Measurements from ENCODE around the gene HSPA2. TPM values are rescaled to one million over a fixed set of nuclear protein-coding genes. Genes with fewer than 3 reads are reported as not detected.
A peak's percentile ranks its signal among the peaks of the same experiment; 100 is the strongest.

HSPA2 gene
- total and polyA plus RNA-seq, 2 of the 13 experiments (the other 11 are each of a cell fraction or from before 2014, with no cell fraction given), result 0.15 to 0.27 TPM

GRCh38 chr14:64504310-64504896 is 36.1 kb upstream of the HSPA2 start, which contains the start of gene ZBTB1 (continued):
- TF ChIP-seq, protein P1, sequence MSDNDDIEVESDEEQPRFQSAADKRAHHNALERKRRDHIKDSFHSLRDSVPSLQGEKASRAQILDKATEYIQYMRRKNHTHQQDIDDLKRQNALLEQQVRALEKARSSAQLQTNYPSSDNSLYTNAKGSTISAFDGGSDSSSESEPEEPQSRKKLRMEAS (IDR thresholded peaks at IDR 0.05), result peak; percentile 9; the same call in 1 of the 2 replicates
- TF ChIP-seq ZNF646 (CRISPR knock-in tag; IDR thresholded peaks at IDR 0.05) (0 out of 2 replicates have a peak, but pooled peaks have one; percentile 26), GATAD2A (CRISPR knock-in tag; IDR thresholded peaks at IDR 0.05) (no peak), ZNF891 (CRISPR knock-in tag; IDR thresholded peaks at IDR 0.05) (peak; percentile 83), MTERF4 (CRISPR knock-in tag; IDR thresholded peaks at IDR 0.05) (0 out of 2 replicates have a peak, but pooled peaks have one; percentile 11), CAMTA2 (CRISPR knock-in tag; IDR thresholded peaks at IDR 0.05; ENCODE audit: borderline replicate concordance) (no peak), HOXA3 (CRISPR knock-in tag; IDR thresholded peaks at IDR 0.05) (0 out of 2 replicates have a peak, but pooled peaks have one; percentile 9), ZNF691 (CRISPR knock-in tag; IDR thresholded peaks at IDR 0.05; ENCODE audit: borderline replicate concordance, low read depth) (peak; percentile 52; the same call in 1 of the 2 replicates), ZC3H4 (CRISPR knock-in tag; IDR thresholded peaks at IDR 0.05; ENCODE audit: borderline replicate concordance) (peak; percentile 75), ZNF24 (IDR thresholded peaks at IDR 0.05) (no peak), BCL6 (CRISPR knock-in tag; IDR thresholded peaks at IDR 0.05) (no peak), GTF2F1 (IDR thresholded peaks at IDR 0.05; ENCODE audit: low read length) (no peak)
- TF ChIP-seq, protein P2, sequence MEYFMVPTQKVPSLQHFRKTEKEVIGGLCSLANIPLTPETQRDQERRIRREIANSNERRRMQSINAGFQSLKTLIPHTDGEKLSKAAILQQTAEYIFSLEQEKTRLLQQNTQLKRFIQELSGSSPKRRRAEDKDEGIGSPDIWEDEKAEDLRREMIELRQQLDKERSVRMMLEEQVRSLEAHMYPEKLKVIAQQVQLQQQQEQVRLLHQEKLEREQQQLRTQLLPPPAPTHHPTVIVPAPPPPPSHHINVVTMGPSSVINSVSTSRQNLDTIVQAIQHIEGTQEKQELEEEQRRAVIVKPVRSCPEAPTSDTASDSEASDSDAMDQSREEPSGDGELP (IDR thresholded peaks at IDR 0.05; ENCODE audit: borderline replicate concordance, low read depth), result peak; percentile 96
- TF ChIP-seq, protein P3, sequence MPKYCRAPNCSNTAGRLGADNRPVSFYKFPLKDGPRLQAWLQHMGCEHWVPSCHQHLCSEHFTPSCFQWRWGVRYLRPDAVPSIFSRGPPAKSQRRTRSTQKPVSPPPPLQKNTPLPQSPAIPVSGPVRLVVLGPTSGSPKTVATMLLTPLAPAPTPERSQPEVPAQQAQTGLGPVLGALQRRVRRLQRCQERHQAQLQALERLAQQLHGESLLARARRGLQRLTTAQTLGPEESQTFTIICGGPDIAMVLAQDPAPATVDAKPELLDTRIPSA (CRISPR knock-in tag; IDR thresholded peaks at IDR 0.05; ENCODE audit: borderline replicate concordance), result 0 out of 2 replicates have a peak, but pooled peaks have one; percentile 7
